PC-9 (cell line): ENCODE measurements around the gene ADGRB3.

Experiments used
- EZH2 ChIP-seq: fragments of 200-600 bp; sonication (generic); IDR thresholded peaks from 2 replicates; pipeline ENCODE4 v1.8.0; 2017; ENCODE audit warnings: antibody characterized with exemption, low read depth
- TF ChIP-seq, protein P1 (sequence below): fragments of 200-600 bp; sonication (generic); conservative IDR thresholded peaks from 2 replicates; pipeline ENCODE4 v1.6.1; 2017; ENCODE audit warnings: mixed run types, antibody characterized with exemption, mild to moderate bottlenecking, moderate library complexity

DNA sequence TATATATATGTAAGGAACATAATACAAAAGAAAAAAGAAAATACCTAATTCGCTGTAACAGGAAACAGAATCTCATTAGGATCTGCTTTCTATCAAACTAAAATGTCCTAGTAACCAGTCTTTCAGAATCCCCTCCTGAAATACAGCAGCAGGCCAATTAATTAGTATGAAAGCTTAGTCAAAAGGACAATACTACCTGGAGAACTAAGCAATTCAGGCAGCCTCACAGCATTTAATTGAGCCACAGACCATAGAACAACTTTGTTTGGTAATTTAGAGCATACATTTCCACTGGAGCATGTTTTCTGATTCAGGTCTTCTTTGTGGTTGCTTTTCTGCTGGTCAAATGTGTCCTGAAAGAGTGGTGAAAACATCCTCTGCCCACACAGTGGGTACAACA is 645.8 kb downstream of the ADGRB3 start:
- TF ChIP-seq, protein P1, sequence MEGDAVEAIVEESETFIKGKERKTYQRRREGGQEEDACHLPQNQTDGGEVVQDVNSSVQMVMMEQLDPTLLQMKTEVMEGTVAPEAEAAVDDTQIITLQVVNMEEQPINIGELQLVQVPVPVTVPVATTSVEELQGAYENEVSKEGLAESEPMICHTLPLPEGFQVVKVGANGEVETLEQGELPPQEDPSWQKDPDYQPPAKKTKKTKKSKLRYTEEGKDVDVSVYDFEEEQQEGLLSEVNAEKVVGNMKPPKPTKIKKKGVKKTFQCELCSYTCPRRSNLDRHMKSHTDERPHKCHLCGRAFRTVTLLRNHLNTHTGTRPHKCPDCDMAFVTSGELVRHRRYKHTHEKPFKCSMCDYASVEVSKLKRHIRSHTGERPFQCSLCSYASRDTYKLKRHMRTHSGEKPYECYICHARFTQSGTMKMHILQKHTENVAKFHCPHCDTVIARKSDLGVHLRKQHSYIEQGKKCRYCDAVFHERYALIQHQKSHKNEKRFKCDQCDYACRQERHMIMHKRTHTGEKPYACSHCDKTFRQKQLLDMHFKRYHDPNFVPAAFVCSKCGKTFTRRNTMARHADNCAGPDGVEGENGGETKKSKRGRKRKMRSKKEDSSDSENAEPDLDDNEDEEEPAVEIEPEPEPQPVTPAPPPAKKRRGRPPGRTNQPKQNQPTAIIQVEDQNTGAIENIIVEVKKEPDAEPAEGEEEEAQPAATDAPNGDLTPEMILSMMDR, result no peak
- TF ChIP-seq EZH2, result no peak
